WTC11 (cell line): ENCODE results near the gene DLG5.

ENCODE experiments used
- ATF1 ChIP-seq: sonication (generic); formaldehyde crosslinking; IDR thresholded peaks from 2 replicates; pipeline ENCODE4 v1.8.1; 2023; ENCODE audit warnings: mild to moderate bottlenecking, moderate library complexity, missing genetic modification reagents
- CREM ChIP-seq: sonication (generic); formaldehyde crosslinking; IDR thresholded peaks from 2 replicates; pipeline ENCODE4 v1.8.1; 2022; ENCODE audit warnings: mild to moderate bottlenecking, missing genetic modification reagents, moderate library complexity
- FOXK1 ChIP-seq: sonication (generic); formaldehyde crosslinking; IDR thresholded peaks from 2 replicates; pipeline ENCODE4 v1.8.0; 2022; ENCODE audit warnings: mild to moderate bottlenecking, moderate library complexity, missing genetic modification reagents
- JUN ChIP-seq: sonication (generic); formaldehyde crosslinking; IDR thresholded peaks from 2 replicates; pipeline ENCODE4 v1.8.0; 2023; ENCODE audit warnings: mild to moderate bottlenecking, missing genetic modification reagents
- NR3C1 ChIP-seq: sonication (generic); formaldehyde crosslinking; conservative IDR thresholded peaks from 2 replicates; pipeline ENCODE4 v1.8.1; 2023; ENCODE audit warnings: low read depth, mild to moderate bottlenecking, missing genetic modification reagents
- SMAD3 ChIP-seq: sonication (generic); formaldehyde crosslinking; IDR thresholded peaks from 2 replicates; pipeline ENCODE4 v1.8.0; 2022; ENCODE audit warnings: missing genetic modification reagents, mild to moderate bottlenecking, borderline replicate concordance
- ZBTB21 ChIP-seq: sonication (generic); formaldehyde crosslinking; IDR thresholded peaks from 2 replicates; pipeline ENCODE4 v1.8.1; 2023; ENCODE audit warnings: mild to moderate bottlenecking, missing genetic modification reagents, borderline replicate concordance
- TF ChIP-seq, protein P1 (sequence below): fragments of 200-600 bp; IDR thresholded peaks from 2 replicates; pipeline ENCODE4 v1.8.0; 2022; ENCODE audit warnings: antibody characterized with exemption
- TF ChIP-seq, protein P2 (sequence below): sonication (generic); formaldehyde crosslinking; IDR thresholded peaks from 2 replicates; pipeline ENCODE4 v1.8.0; 2022; ENCODE audit warnings: mild to moderate bottlenecking, missing genetic modification reagents
- TF ChIP-seq, protein P3 (sequence below): sonication (generic); formaldehyde crosslinking; IDR thresholded peaks from 2 replicates; pipeline ENCODE4 v1.8.1; 2023; ENCODE audit warnings: mild to moderate bottlenecking, missing genetic modification reagents
- TF ChIP-seq, protein P4 (sequence below): sonication (generic); formaldehyde crosslinking; IDR thresholded peaks from 2 replicates; pipeline ENCODE4 v1.8.1; 2023; ENCODE audit warnings: mild to moderate bottlenecking, missing genetic modification reagents, moderate library complexity
- TF ChIP-seq, protein P5 (sequence below): sonication (generic); formaldehyde crosslinking; conservative IDR thresholded peaks from 2 replicates; pipeline ENCODE4 v1.8.1; 2023; ENCODE audit warnings: mild to moderate bottlenecking, low read depth, missing genetic modification reagents, moderate library complexity

DNA sequence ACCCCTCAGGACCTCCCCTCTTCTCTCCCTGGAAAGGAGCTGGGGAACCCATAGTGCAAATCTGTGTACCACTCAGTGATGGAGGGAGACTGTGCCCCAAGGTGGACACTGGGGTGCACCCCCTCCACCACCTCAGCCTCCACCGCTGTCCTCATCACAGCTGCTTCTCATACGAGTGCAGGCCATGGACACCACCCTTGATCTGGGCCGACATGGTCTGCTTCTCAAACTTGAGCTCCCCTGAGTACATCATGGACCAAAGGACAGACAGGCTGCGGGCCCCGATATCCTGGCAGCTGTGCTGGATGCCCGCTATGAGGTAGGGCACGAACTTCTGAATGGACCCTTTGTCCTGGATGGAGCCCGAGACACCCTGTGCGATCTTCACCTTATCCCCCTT lies 146.4 kb downstream of the DLG5 start:
- TF ChIP-seq, protein P1, sequence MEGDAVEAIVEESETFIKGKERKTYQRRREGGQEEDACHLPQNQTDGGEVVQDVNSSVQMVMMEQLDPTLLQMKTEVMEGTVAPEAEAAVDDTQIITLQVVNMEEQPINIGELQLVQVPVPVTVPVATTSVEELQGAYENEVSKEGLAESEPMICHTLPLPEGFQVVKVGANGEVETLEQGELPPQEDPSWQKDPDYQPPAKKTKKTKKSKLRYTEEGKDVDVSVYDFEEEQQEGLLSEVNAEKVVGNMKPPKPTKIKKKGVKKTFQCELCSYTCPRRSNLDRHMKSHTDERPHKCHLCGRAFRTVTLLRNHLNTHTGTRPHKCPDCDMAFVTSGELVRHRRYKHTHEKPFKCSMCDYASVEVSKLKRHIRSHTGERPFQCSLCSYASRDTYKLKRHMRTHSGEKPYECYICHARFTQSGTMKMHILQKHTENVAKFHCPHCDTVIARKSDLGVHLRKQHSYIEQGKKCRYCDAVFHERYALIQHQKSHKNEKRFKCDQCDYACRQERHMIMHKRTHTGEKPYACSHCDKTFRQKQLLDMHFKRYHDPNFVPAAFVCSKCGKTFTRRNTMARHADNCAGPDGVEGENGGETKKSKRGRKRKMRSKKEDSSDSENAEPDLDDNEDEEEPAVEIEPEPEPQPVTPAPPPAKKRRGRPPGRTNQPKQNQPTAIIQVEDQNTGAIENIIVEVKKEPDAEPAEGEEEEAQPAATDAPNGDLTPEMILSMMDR = no peak
- TF ChIP-seq CREM (no peak), SMAD3 (CRISPR knock-in tag) (no peak), FOXK1 (no peak), JUN (CRISPR knock-in tag) (no peak), ZBTB21 (no peak), ATF1 (CRISPR knock-in tag) (no peak), NR3C1 (CRISPR knock-in tag) (no peak)
- TF ChIP-seq, protein P2, sequence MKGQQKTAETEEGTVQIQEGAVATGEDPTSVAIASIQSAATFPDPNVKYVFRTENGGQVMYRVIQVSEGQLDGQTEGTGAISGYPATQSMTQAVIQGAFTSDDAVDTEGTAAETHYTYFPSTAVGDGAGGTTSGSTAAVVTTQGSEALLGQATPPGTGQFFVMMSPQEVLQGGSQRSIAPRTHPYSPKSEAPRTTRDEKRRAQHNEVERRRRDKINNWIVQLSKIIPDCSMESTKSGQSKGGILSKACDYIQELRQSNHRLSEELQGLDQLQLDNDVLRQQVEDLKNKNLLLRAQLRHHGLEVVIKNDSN (CRISPR knock-in tag) = no peak
- TF ChIP-seq, protein P3, sequence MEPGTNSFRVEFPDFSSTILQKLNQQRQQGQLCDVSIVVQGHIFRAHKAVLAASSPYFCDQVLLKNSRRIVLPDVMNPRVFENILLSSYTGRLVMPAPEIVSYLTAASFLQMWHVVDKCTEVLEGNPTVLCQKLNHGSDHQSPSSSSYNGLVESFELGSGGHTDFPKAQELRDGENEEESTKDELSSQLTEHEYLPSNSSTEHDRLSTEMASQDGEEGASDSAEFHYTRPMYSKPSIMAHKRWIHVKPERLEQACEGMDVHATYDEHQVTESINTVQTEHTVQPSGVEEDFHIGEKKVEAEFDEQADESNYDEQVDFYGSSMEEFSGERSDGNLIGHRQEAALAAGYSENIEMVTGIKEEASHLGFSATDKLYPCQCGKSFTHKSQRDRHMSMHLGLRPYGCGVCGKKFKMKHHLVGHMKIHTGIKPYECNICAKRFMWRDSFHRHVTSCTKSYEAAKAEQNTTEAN (CRISPR knock-in tag) = no peak
- TF ChIP-seq, protein P4, sequence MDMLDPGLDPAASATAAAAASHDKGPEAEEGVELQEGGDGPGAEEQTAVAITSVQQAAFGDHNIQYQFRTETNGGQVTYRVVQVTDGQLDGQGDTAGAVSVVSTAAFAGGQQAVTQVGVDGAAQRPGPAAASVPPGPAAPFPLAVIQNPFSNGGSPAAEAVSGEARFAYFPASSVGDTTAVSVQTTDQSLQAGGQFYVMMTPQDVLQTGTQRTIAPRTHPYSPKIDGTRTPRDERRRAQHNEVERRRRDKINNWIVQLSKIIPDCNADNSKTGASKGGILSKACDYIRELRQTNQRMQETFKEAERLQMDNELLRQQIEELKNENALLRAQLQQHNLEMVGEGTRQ (CRISPR knock-in tag) = no peak
- TF ChIP-seq, protein P5, sequence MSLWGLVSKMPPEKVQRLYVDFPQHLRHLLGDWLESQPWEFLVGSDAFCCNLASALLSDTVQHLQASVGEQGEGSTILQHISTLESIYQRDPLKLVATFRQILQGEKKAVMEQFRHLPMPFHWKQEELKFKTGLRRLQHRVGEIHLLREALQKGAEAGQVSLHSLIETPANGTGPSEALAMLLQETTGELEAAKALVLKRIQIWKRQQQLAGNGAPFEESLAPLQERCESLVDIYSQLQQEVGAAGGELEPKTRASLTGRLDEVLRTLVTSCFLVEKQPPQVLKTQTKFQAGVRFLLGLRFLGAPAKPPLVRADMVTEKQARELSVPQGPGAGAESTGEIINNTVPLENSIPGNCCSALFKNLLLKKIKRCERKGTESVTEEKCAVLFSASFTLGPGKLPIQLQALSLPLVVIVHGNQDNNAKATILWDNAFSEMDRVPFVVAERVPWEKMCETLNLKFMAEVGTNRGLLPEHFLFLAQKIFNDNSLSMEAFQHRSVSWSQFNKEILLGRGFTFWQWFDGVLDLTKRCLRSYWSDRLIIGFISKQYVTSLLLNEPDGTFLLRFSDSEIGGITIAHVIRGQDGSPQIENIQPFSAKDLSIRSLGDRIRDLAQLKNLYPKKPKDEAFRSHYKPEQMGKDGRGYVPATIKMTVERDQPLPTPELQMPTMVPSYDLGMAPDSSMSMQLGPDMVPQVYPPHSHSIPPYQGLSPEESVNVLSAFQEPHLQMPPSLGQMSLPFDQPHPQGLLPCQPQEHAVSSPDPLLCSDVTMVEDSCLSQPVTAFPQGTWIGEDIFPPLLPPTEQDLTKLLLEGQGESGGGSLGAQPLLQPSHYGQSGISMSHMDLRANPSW (CRISPR knock-in tag) = no peak
